Stimulated activated CD4-positive, alpha-beta T cell treated with anti-CD3 and anti-CD28 coated beads, Interleukin-12 subunit alpha, Interleukin-12 subunit beta, amount 100 ng/mL, for 48 hours (primary cell): ENCODE results near the gene AKAP13.

Experiments
- DNase-seq, 3 donors: peaks; one replicate each; pipeline ENCODE4 v3.0.0-alpha.2; 2020; ENCODE audit warnings: low read depth in 2 of 3, low spot score in 1 of 3

AKAP13 gene

GRCh38 chr15:85406916-85407315 is 26.5 kb downstream of the AKAP13 start:
- DNase-seq, result no peak

- DNase-seq, result no peak
These were observed 27.2 kb downstream of the AKAP13 start for GRCh38 chr15:85407421-85408269.

- DNase-seq, result peak in 1 of 3 donors; percentile 42
These were observed 27.9 kb downstream of the AKAP13 start for GRCh38 chr15:85408270-85408746.

GRCh38 chr15:85412066-85412465 is 31.7 kb downstream of the AKAP13 start:
- no peak for DNase-seq

- peak; percentile 60 to 66 (median 64) for DNase-seq
These were observed 32.8 kb downstream of the AKAP13 start for GRCh38 chr15:85412956-85413854.

- DNase-seq, result no peak
These were observed 33.6 kb downstream of the AKAP13 start for GRCh38 chr15:85414037-85414436.

GRCh38 chr15:85414495-85414894 is 34.1 kb downstream of the AKAP13 start:
- DNase-seq, result no peak

GRCh38 chr15:85414991-85415390 is 34.6 kb downstream of the AKAP13 start:
- DNase-seq, result no peak

GRCh38 chr15:85415783-85416182 is 35.4 kb downstream of the AKAP13 start:
- DNase-seq, result no peak

GRCh38 chr15:85417276-85417675 is 36.9 kb downstream of the AKAP13 start:
- no peak for DNase-seq

- no peak for DNase-seq
These were observed 38.8 kb downstream of the AKAP13 start for GRCh38 chr15:85419161-85419560.

GRCh38 chr15:85421116-85421925 is 40.9 kb downstream of the AKAP13 start:
- no peak for DNase-seq

GRCh38 chr15:85422607-85423006 is 42.2 kb downstream of the AKAP13 start:
- DNase-seq, result no peak

GRCh38 chr15:85423256-85423655 is 42.9 kb downstream of the AKAP13 start:
- DNase-seq, result no peak

- DNase-seq, result no peak
These were observed 43.8 kb downstream of the AKAP13 start for GRCh38 chr15:85424154-85424553.

GRCh38 chr15:85426481-85426880 is 46.1 kb downstream of the AKAP13 start:
- no peak for DNase-seq

GRCh38 chr15:85427286-85428028 is 47.1 kb downstream of the AKAP13 start:
- DNase-seq, result no peak

- no peak for DNase-seq
These were observed 49.1 kb downstream of the AKAP13 start for GRCh38 chr15:85429522-85429921.

- DNase-seq, result peak in 1 of 3 donors; percentile 25
These were observed 50.2 kb downstream of the AKAP13 start for GRCh38 chr15:85430406-85431204.
